ENCODE data around the gene SNAPC4.

The SNAPC4 gene

GRCh38 chr9:136385015-136385414, 15.0 kb downstream of the SNAPC4 start:
- peak in 1 of 2 experiments; percentile 30 for DNase-seq

GRCh38 chr9:136383436-136383835, 16.5 kb downstream of the SNAPC4 start:
- no peak for DNase-seq

GRCh38 chr9:136381966-136382513, 17.9 kb downstream of the SNAPC4 start:
- no peak for DNase-seq

- DNase-seq: no peak
Measured at GRCh38 chr9:136381311-136381710, 18.7 kb downstream of the SNAPC4 start.

GRCh38 chr9:136380381-136380780, 19.6 kb downstream of the SNAPC4 start:
- no peak for DNase-seq

GRCh38 chr9:136379891-136380290, 20.1 kb downstream of the SNAPC4 start:
- no peak for DNase-seq

- no peak for DNase-seq
Measured at GRCh38 chr9:136379401-136379800, 20.6 kb downstream of the SNAPC4 start.

- DNase-seq: no peak
Measured at GRCh38 chr9:136379003-136379287, 21.0 kb downstream of the SNAPC4 start.

- DNase-seq: no peak
Measured at GRCh38 chr9:136378170-136379002, 21.6 kb downstream of the SNAPC4 start.

GRCh38 chr9:136377341-136378169, 22.4 kb downstream of the SNAPC4 start:
- no peak for DNase-seq

GRCh38 chr9:136376457-136376856, 23.5 kb downstream of the SNAPC4 start:
- DNase-seq: no peak

- no peak for DNase-seq
Measured at GRCh38 chr9:136375096-136375495, 24.9 kb downstream of the SNAPC4 start.

- no peak for DNase-seq
Measured at GRCh38 chr9:136374183-136374575, 25.8 kb downstream of the SNAPC4 start.

GRCh38 chr9:136373300-136374182, 26.4 kb downstream of the SNAPC4 start, which contains the start of gene CARD9:
Gene CARD9, minus strand, starts transcription at chr9:136373669. Its CDS starts 1,591 bp downstream, at chr9:136372078.
- no peak for DNase-seq

- DNase-seq: no peak
Measured at GRCh38 chr9:136372561-136373299, 27.2 kb downstream of the SNAPC4 start.

- no peak for DNase-seq
Measured at GRCh38 chr9:136372006-136372405, 28.0 kb downstream of the SNAPC4 start.

GRCh38 chr9:136371533-136371880, 28.5 kb downstream of the SNAPC4 start:
- no peak for DNase-seq

GRCh38 chr9:136370687-136371532, 29.1 kb downstream of the SNAPC4 start:
- DNase-seq: no peak

- no peak for DNase-seq
Measured at GRCh38 chr9:136370037-136370436, 29.9 kb downstream of the SNAPC4 start.

- DNase-seq: no peak
Measured at GRCh38 chr9:136368190-136368589, 31.8 kb downstream of the SNAPC4 start.
